Activated CD4-positive, alpha-beta T cell treated with anti-CD3 and anti-CD28 coated beads, Interleukin-2, Interleukin-6, amounts not matched to agents 100 ng/mL and 50 ng/mL, durations not matched to agents 16 hours and 8 hours (primary cell): Measurements from ENCODE around the gene TNRC6B.
A peak's percentile ranks its signal among the peaks of the same experiment; 100 is the strongest.
"Not testable (repeated sequence)": the region's sequence is repeated elsewhere in the genome, so short reads cannot be mapped to it uniquely, and the experiment has no call there.

ENCODE experiments used
- DNase-seq: peaks from one replicate; pipeline ENCODE4 v3.0.0-alpha.2; 2020

TNRC6B gene

GRCh38 chr22:40290516-40290915 lies 112.8 kb downstream of the TNRC6B start:
- no peak for DNase-seq

- DNase-seq: no peak
Observed at GRCh38 chr22:40294696-40295095, 117.0 kb downstream of the TNRC6B start.

- no peak for DNase-seq
Observed at GRCh38 chr22:40300316-40300715, 122.6 kb downstream of the TNRC6B start.

GRCh38 chr22:40300884-40301672 lies 123.4 kb downstream of the TNRC6B start:
- DNase-seq: peak; percentile 57

- no peak for DNase-seq
Observed at GRCh38 chr22:40302149-40302548, 124.4 kb downstream of the TNRC6B start.

GRCh38 chr22:40305625-40306024 lies 127.9 kb downstream of the TNRC6B start:
- DNase-seq: no peak

- no peak for DNase-seq
Observed at GRCh38 chr22:40308999-40309573, 131.4 kb downstream of the TNRC6B start.

- DNase-seq: no peak
Observed at GRCh38 chr22:40309631-40310030, 131.9 kb downstream of the TNRC6B start.

GRCh38 chr22:40310081-40310767 lies 132.5 kb downstream of the TNRC6B start:
- DNase-seq: no peak

- DNase-seq: no peak
Observed at GRCh38 chr22:40310768-40311120, 133.0 kb downstream of the TNRC6B start.

GRCh38 chr22:40311646-40312045 lies 133.9 kb downstream of the TNRC6B start:
- not testable (repeated sequence) for DNase-seq

- DNase-seq: no peak
Observed at GRCh38 chr22:40312050-40312449, 134.3 kb downstream of the TNRC6B start.

- DNase-seq: no peak
Observed at GRCh38 chr22:40313007-40313406, 135.3 kb downstream of the TNRC6B start.

- no peak for DNase-seq
Observed at GRCh38 chr22:40314041-40314440, 136.3 kb downstream of the TNRC6B start.

GRCh38 chr22:40320687-40321086 lies 143.0 kb downstream of the TNRC6B start:
- DNase-seq: no peak

- no peak for DNase-seq
Observed at GRCh38 chr22:40322021-40322420, 144.3 kb downstream of the TNRC6B start.

- DNase-seq: no peak
Observed at GRCh38 chr22:40322818-40323447, 145.2 kb downstream of the TNRC6B start.

GRCh38 chr22:40323681-40324171 lies 146.0 kb downstream of the TNRC6B start:
- DNase-seq: peak; percentile 37

GRCh38 chr22:40324468-40325305 lies 147.0 kb downstream of the TNRC6B start:
- DNase-seq: peak; percentile 58

GRCh38 chr22:40325315-40325714 lies 147.6 kb downstream of the TNRC6B start:
- DNase-seq: peak; percentile 65

- no peak for DNase-seq
Observed at GRCh38 chr22:40326905-40327735, 149.4 kb downstream of the TNRC6B start.
